Measurements from ENCODE around the gene PLEKHM3. TPM values are rescaled to one million over a fixed set of nuclear protein-coding genes. Genes with fewer than 3 reads are reported as not detected.

The PLEKHM3 gene
- polyA plus RNA-seq, 1 donor (not counting 4 experiments of a cell fraction or from before 2014, with no cell fraction given): 2.9 TPM

GRCh38 chr2:208064220-208064961 lies 39.1 kb upstream of the PLEKHM3 start:
- FAIRE-seq (peak; percentile 94), DNase-seq (ENCODE audit: low read depth, low spot score) (peak; percentile 21)
- H2AFZ ChIP-seq (ENCODE audit: control insufficient read depth, low read length): no peak overlapping the region
- no peaks in the 10 kb centered on the region for H3K9me3 ChIP-seq (ENCODE audit: control insufficient read depth, low read depth, low read length)
- dilution Hi-C loops (cut with MboI; ENCODE audit: extremely low pct_ligation_motif_present, low sequenced_read_pairs): loop anchor here (25.0 kb wide), 1 partner anchor 302 kb away; the partner anchor contains the start of gene FZD5
- no peaks in the 10 kb centered on the region for H3K79me2 ChIP-seq (ENCODE audit: control insufficient read depth, insufficient read depth, low read length)
- H4K20me1 ChIP-seq (ENCODE audit: control insufficient read depth, extremely low read depth, insufficient read depth, low read length): no peaks in the 10 kb centered on the region
- no peaks in the 10 kb centered on the region for H3K27me3 ChIP-seq (ENCODE audit: control insufficient read depth, extremely low read depth, insufficient read depth, low read length)
- no peaks in the 10 kb centered on the region for H3K9me1 ChIP-seq (ENCODE audit: control insufficient read depth, extremely low read depth, insufficient read depth, low read length)
- no peak overlapping the region for H3K4me3 ChIP-seq (ENCODE audit: control insufficient read depth in 2 of 3, extremely low read depth in 1 of 3, insufficient read depth in 2 of 3, low read depth in 1 of 3, low read length in 3 of 3)
- TF ChIP-seq CTCF (optimal IDR thresholded peaks at IDR 0.05 in 1 of 3, IDR thresholded peaks at IDR 0.05 in 1 of 3, conservative IDR thresholded peaks at IDR 0.05 in 1 of 3; ENCODE audit: extremely low read depth in 1 of 3, insufficient read depth in 2 of 3, low read length in 3 of 3): no peak
- no peak for TF ChIP-seq EZH2 (IDR thresholded peaks at IDR 0.05; ENCODE audit: low read length)
- H3K36me3 ChIP-seq (ENCODE audit: control insufficient read depth in 2 of 2, extremely low read depth in 1 of 2, insufficient read depth in 2 of 2, low read length in 2 of 2): no peaks in the 10 kb centered on the region
- peaks cover 6% of the 10 kb centered on the region for H3K4me1 ChIP-seq (ENCODE audit: control insufficient read depth, extremely low read depth, insufficient read depth, low read length)
- no peak overlapping the region for H3K9ac ChIP-seq (ENCODE audit: control insufficient read depth, extremely low read depth, insufficient read depth, low read length)
- H3K4me2 ChIP-seq (ENCODE audit: control insufficient read depth, extremely low read depth, insufficient read depth, low read depth, low read length): no peak overlapping the region
- H3K27ac ChIP-seq (ENCODE audit: control insufficient read depth, insufficient read depth, low read length): no peak overlapping the region

- H3K4me2 ChIP-seq (ENCODE audit: control insufficient read depth, extremely low read depth, insufficient read depth, low read depth, low read length): no peak overlapping the region
- H3K4me1 ChIP-seq (ENCODE audit: control insufficient read depth, extremely low read depth, insufficient read depth, low read length): peaks cover 6% of the 10 kb centered on the region
- no peak overlapping the region for H3K4me3 ChIP-seq (ENCODE audit: control insufficient read depth in 2 of 3, extremely low read depth in 1 of 3, insufficient read depth in 2 of 3, low read depth in 1 of 3, low read length in 3 of 3)
- dilution Hi-C loops (cut with MboI; ENCODE audit: extremely low pct_ligation_motif_present, low sequenced_read_pairs): loop anchor here (25.0 kb wide), 1 partner anchor 301 kb away; the partner anchor contains the start of gene FZD5
- FAIRE-seq (no peak), DNase-seq (ENCODE audit: low read depth, low spot score) (no peak)
- no peaks in the 10 kb centered on the region for H4K20me1 ChIP-seq (ENCODE audit: control insufficient read depth, extremely low read depth, insufficient read depth, low read length)
- H3K9me3 ChIP-seq (ENCODE audit: control insufficient read depth, low read depth, low read length): no peaks in the 10 kb centered on the region
- no peaks in the 10 kb centered on the region for H3K9me1 ChIP-seq (ENCODE audit: control insufficient read depth, extremely low read depth, insufficient read depth, low read length)
- no peak overlapping the region for H3K9ac ChIP-seq (ENCODE audit: control insufficient read depth, extremely low read depth, insufficient read depth, low read length)
- H2AFZ ChIP-seq (ENCODE audit: control insufficient read depth, low read length): no peak overlapping the region
- H3K27ac ChIP-seq (ENCODE audit: control insufficient read depth, insufficient read depth, low read length): no peak overlapping the region
- no peak for TF ChIP-seq EZH2 (IDR thresholded peaks at IDR 0.05; ENCODE audit: low read length)
- TF ChIP-seq CTCF (optimal IDR thresholded peaks at IDR 0.05 in 1 of 3, IDR thresholded peaks at IDR 0.05 in 1 of 3, conservative IDR thresholded peaks at IDR 0.05 in 1 of 3; ENCODE audit: extremely low read depth in 1 of 3, insufficient read depth in 2 of 3, low read length in 3 of 3): no peak
- H3K27me3 ChIP-seq (ENCODE audit: control insufficient read depth, extremely low read depth, insufficient read depth, low read length): no peaks in the 10 kb centered on the region
- H3K79me2 ChIP-seq (ENCODE audit: control insufficient read depth, insufficient read depth, low read length): no peaks in the 10 kb centered on the region
- no peaks in the 10 kb centered on the region for H3K36me3 ChIP-seq (ENCODE audit: control insufficient read depth in 2 of 2, extremely low read depth in 1 of 2, insufficient read depth in 2 of 2, low read length in 2 of 2)
Measured at GRCh38 chr2:208062961-208063360, 37.6 kb upstream of the PLEKHM3 start.

Data from keratinocyte (primary cell).